ENCODE measurements around the gene HTT. TPM values are rescaled to one million over a fixed set of nuclear protein-coding genes. Genes with fewer than 3 reads are reported as not detected.

HTT gene
- total RNA-seq, 1 experiment from 2014 or later: 18.4 TPM

DNA sequence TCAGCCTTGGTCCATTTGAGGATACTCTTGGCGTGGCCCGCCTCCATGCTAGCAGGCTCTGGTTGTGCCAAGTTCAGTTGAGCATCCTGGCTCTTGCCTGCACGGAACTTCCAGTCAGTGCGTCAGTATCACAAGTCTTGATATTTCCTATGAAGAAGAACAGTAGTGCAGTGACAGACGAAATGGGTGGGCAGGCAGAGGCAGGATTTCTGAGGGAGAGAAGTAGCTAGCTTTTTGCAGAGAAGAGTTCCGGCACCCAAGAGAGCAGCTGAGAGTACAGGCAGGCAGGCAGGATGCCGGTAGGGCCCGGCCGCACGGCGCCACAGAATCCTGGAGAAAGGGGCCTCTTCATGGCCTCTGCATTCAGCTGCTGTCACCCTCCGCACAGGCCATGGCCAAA is 118.3 kb downstream of the HTT start:
- H3K9me3 ChIP-seq (ENCODE audit: low read length): no peaks in the 10 kb centered on the region
- POLR2A ChIA-PET (ENCODE audit: unreplicated experiment): interaction anchor here (0.6 kb wide), 1 partner anchor 19 kb away, joined by 3 read pairs; no protein-coding TSS in a partner anchor
- no peak overlapping the region for H2AFZ ChIP-seq (ENCODE audit: low read length)
- H3K4me1 ChIP-seq (ENCODE audit: insufficient read depth, low read length): no peaks in the 10 kb centered on the region
- H3F3A ChIP-seq (ENCODE audit: low read length, unreplicated experiment): no peaks in the 10 kb centered on the region
- H4K20me1 ChIP-seq (ENCODE audit: low read length): no peaks in the 10 kb centered on the region
- ATAC-seq (no peak), DNase-seq (no peak)
- intact Hi-C loops (cut with micrococcal nuclease): no loop called here
- TF ChIP-seq EZH2 (IDR thresholded peaks at IDR 0.05; ENCODE audit: low read length, unreplicated experiment): no peak
- TF ChIP-seq, protein P1, sequence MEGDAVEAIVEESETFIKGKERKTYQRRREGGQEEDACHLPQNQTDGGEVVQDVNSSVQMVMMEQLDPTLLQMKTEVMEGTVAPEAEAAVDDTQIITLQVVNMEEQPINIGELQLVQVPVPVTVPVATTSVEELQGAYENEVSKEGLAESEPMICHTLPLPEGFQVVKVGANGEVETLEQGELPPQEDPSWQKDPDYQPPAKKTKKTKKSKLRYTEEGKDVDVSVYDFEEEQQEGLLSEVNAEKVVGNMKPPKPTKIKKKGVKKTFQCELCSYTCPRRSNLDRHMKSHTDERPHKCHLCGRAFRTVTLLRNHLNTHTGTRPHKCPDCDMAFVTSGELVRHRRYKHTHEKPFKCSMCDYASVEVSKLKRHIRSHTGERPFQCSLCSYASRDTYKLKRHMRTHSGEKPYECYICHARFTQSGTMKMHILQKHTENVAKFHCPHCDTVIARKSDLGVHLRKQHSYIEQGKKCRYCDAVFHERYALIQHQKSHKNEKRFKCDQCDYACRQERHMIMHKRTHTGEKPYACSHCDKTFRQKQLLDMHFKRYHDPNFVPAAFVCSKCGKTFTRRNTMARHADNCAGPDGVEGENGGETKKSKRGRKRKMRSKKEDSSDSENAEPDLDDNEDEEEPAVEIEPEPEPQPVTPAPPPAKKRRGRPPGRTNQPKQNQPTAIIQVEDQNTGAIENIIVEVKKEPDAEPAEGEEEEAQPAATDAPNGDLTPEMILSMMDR (conservative IDR thresholded peaks at IDR 0.05; ENCODE audit: low read depth, low read length): no peak
- TF ChIP-seq EZH2phosphoT487 (IDR thresholded peaks at IDR 0.05; ENCODE audit: borderline replicate concordance, low read length): no peak
- peaks cover 7% of the 10 kb centered on the region for H3K36me3 ChIP-seq (ENCODE audit: low read depth, low read length)
- H3K27ac ChIP-seq (ENCODE audit: low read length): no peak overlapping the region
- H3K79me2 ChIP-seq (ENCODE audit: low read length): no peaks in the 10 kb centered on the region
- BruUV-seq (replicated peaks): no TSS peak
- CTCF ChIA-PET: no interaction called here
- H3K27me3 ChIP-seq (ENCODE audit: low read length): no peaks in the 10 kb centered on the region
- no peaks in the 10 kb centered on the region for H3K9me2 ChIP-seq (replicated peaks; ENCODE audit: low read length)
- H3K4me2 ChIP-seq (ENCODE audit: low read length): no peak overlapping the region
- no peak overlapping the region for H3K9ac ChIP-seq (ENCODE audit: low read length)
- no peak overlapping the region for H3K4me3 ChIP-seq (ENCODE audit: low read length)

DNA sequence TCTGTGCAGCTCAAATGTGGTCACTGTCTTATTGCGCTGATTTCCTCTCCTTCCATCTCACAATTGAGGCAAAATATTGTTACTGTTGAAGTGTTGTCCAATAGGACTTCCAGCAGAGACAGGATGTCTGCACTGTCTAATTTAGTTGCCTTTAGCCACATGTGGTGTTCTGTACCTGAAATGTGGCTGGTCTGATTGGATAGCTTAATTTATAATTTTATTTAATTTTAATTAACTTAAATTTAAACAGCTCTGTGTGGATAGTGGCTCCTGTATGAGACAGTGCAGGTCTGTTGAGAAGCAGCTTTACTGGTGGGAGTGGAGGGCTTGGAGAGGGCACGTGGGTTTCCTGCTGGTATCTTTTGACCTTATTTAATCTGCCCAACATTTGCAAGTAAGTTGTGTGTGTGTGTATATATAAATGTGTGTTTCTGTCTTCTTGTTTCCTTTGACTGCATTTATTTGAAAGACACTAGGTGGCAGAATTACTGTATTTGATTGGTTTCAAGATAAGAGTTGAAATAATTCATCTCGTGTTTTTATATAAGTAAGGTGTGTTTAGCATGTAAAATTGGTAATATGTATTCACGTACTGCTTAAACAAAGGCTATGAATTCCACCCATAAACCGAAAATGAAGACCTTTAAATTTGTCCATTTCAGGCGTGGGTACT is 119.2 kb downstream of the HTT start:
- Histone ChIP-seq H4K20me1 (ENCODE audit: low read length) (no peaks in the 10 kb centered on the region), H3K79me2 (ENCODE audit: low read length) (no peaks in the 10 kb centered on the region), H3K27ac (ENCODE audit: low read length) (no peak overlapping the region), H2AFZ (ENCODE audit: low read length) (no peak overlapping the region), H3K4me1 (ENCODE audit: insufficient read depth, low read length) (no peaks in the 10 kb centered on the region), H3K4me2 (ENCODE audit: low read length) (no peak overlapping the region), H3K9ac (ENCODE audit: low read length) (no peak overlapping the region), H3K9me2 (replicated peaks; ENCODE audit: low read length) (no peaks in the 10 kb centered on the region), H3F3A (ENCODE audit: low read length, unreplicated experiment) (no peaks in the 10 kb centered on the region), H3K36me3 (ENCODE audit: low read depth, low read length) (peaks cover 7% of the 10 kb centered on the region), H3K27me3 (ENCODE audit: low read length) (no peaks in the 10 kb centered on the region), H3K9me3 (ENCODE audit: low read length) (no peaks in the 10 kb centered on the region), H3K4me3 (ENCODE audit: low read length) (no peak overlapping the region)
- TF ChIP-seq EZH2phosphoT487 (IDR thresholded peaks at IDR 0.05; ENCODE audit: borderline replicate concordance, low read length) (no peak), EZH2 (IDR thresholded peaks at IDR 0.05; ENCODE audit: low read length, unreplicated experiment) (no peak)
- TF ChIP-seq, protein P1 (conservative IDR thresholded peaks at IDR 0.05; ENCODE audit: low read depth, low read length): peak; percentile 56; the same call in 1 of the 2 replicates
- ChIA-PET CTCF (no interaction called here), POLR2A (ENCODE audit: unreplicated experiment) (no interaction called here)
- intact Hi-C loops (cut with micrococcal nuclease): no loop called here
- no peak for ATAC-seq
- peak; percentile 16 for DNase-seq
- BruUV-seq (replicated peaks): no TSS peak

DNA sequence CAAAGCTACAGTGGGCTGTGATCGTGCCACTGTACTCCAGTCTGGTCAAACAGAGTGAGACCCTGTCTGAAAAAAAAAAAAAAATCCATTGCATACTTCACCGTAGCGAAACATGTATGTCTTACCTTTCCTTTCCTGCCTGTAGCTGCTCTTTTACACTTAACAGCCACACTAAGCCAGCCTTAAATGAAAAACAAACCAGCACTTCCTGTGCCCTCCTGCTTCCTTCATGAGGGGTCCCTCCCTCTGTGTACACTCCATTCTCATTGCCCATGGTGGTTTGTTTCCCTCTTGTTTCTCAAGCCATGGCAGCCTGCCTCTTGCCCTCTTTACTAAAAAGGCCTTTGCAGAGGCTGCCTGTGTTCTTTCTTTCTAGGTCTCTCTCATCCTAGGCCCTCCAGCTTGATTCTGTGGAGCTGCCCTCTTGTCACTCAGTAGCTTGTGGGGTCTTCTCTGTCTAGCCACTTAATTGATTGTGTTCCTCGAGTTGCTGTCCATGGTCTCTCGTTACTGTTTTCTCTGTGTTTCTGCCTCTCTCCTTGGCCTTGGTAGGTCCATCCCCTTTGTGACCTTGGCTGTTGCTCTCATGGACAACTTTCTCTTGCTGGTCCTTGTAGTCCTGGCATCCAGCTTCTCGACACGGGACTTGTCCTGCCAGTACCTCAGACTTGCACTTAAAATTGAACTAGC is 122.3 kb downstream of the HTT start:
- Histone ChIP-seq H3F3A (ENCODE audit: low read length, unreplicated experiment) (no peaks in the 10 kb centered on the region), H3K9ac (ENCODE audit: low read length) (no peak overlapping the region), H4K20me1 (ENCODE audit: low read length) (no peaks in the 10 kb centered on the region), H3K79me2 (ENCODE audit: low read length) (no peaks in the 10 kb centered on the region), H3K27me3 (ENCODE audit: low read length) (no peaks in the 10 kb centered on the region), H3K36me3 (ENCODE audit: low read depth, low read length) (no peaks in the 10 kb centered on the region; the same call in 1 of the 2 replicates), H3K4me2 (ENCODE audit: low read length) (no peak overlapping the region), H3K9me3 (ENCODE audit: low read length) (no peaks in the 10 kb centered on the region), H3K4me1 (ENCODE audit: insufficient read depth, low read length) (no peaks in the 10 kb centered on the region), H2AFZ (ENCODE audit: low read length) (no peak overlapping the region), H3K4me3 (ENCODE audit: low read length) (no peak overlapping the region), H3K9me2 (replicated peaks; ENCODE audit: low read length) (no peaks in the 10 kb centered on the region), H3K27ac (ENCODE audit: low read length) (no peak overlapping the region)
- no peak for DNase-seq
- TF ChIP-seq EZH2phosphoT487 (IDR thresholded peaks at IDR 0.05; ENCODE audit: borderline replicate concordance, low read length): no peak
- no peak for TF ChIP-seq EZH2 (IDR thresholded peaks at IDR 0.05; ENCODE audit: low read length, unreplicated experiment)
- TF ChIP-seq, protein P1 (conservative IDR thresholded peaks at IDR 0.05; ENCODE audit: low read depth, low read length): no peak
- ChIA-PET CTCF (no interaction called here), POLR2A (ENCODE audit: unreplicated experiment) (no interaction called here)
- no peak for ATAC-seq
- intact Hi-C loops (cut with micrococcal nuclease): no loop called here
- BruUV-seq (replicated peaks): no TSS peak
